H1 (cell line): Measurements from ENCODE around the gene TNIK. TPM values are rescaled to one million over a fixed set of nuclear protein-coding genes. Genes with fewer than 3 reads are reported as not detected.

Source experiments
- CREB1 ChIP-seq: IDR thresholded peaks from 2 replicates; pipeline ENCODE4 v1.6.1; 2012; ENCODE audit warnings: inconsistent platforms
- SUZ12 ChIP-seq: fragments of 200-600 bp; sonication (generic); IDR thresholded peaks from 2 replicates; pipeline ENCODE4 v1.6.1; 2012; ENCODE audit warnings: mild to moderate bottlenecking, inconsistent platforms, low read length, moderate library complexity, mixed read lengths
- polyA plus RNA-seq, 7 experiments: library from polyadenylated mRNA; depleted of rRNA in 3 of 7; stranded (reverse) in 5 of 7; unstranded in 2 of 7; fragments of >200 nt in 5 of 7; fragments of 200-250 nt in 2 of 7; gene quantifications; 1 replicate in 5 of 7; 2 replicates in 1 of 7; 4 replicates in 1 of 7; pipeline versions ENCODE4 v1.2.1 to v1.2.3, GENCODE V29; 2011 to 2013; ENCODE audit warnings: missing spikeins in 2 of 7, mixed read lengths in 2 of 7
- total RNA-seq: library from RNA; stranded (reverse); fragmentation: NEBNext Ultra II Directional; extraction: Animal tissue kit (Norgen Biotek cat#: 25700); gene quantifications from 2 replicates; pipeline ENCODE4 v1.2.1, GENCODE V29; 2021

TNIK gene
- total and polyA plus RNA-seq, 2 of the 8 experiments (the other 6 are each of a cell fraction or from before 2014, with no cell fraction given) = 7.4 to 42.0 TPM

DNA sequence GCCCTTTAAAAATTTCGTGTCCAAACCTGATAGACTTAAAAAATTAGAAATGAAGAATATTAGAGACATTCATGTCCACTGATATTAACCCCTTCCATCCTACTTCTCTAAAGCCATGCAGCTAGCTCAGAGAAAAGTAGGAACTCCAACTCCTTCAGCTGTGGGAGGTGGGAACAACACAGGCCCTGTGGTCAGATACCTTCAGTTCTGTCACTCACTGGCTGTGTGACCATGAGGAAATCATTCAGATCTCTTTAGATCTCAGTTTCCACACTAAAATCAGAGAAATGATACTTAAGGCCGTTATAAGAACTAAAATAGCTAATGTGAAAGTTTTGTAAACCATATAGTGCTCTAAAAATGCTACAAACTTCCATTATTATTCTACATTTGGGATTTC is 209.8 kb downstream of the TNIK start (continued):
- TF ChIP-seq SUZ12 (no peak), CREB1 (no peak)
